Hippocampal formation (tissue), 2 donors: ENCODE results near the gene MAGEB6.
"Not testable (repeated sequence)": the region's sequence is repeated elsewhere in the genome, so short reads cannot be mapped to it uniquely, and the experiment has no call there.

Experiments
- DNase-seq, 2 donors: peaks; one replicate each; lab custom pipeline; 2025; lab: John Stamatoyannopoulos, UW

MAGEB6 gene, protein sequence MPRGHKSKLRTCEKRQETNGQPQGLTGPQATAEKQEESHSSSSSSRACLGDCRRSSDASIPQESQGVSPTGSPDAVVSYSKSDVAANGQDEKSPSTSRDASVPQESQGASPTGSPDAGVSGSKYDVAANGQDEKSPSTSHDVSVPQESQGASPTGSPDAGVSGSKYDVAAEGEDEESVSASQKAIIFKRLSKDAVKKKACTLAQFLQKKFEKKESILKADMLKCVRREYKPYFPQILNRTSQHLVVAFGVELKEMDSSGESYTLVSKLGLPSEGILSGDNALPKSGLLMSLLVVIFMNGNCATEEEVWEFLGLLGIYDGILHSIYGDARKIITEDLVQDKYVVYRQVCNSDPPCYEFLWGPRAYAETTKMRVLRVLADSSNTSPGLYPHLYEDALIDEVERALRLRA

GRCh38 chrX:26192204-26192603 lies at the start of gene MAGEB6:
Gene MAGEB6 (plus strand): TSS chrX:26192440. CDS start chrX:26193847, 1,407 bp downstream.
- DNase-seq, result no peak

GRCh38 chrX:26146024-26146423 lies 46.2 kb upstream of the MAGEB6 start:
- no peak for DNase-seq

DNA sequence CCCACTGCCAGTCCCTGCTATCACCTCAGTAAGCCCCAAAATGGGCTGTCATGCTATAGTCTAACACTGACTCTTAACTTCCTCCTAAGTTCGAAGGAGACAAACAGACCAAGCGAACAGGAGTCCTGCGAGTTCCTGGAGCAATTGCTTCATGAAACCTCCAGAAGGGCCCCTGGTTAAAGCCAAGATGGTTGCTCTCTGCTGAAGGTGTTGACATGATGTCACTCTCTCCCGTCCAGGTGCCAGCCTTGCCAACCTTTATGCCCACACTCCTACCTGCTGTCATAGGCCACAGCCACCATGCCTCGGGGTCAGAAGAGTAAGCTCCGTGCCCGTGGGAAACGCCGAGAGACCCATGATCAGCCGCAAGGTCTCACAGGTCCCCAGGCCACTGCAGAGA lies 31.9 kb upstream of the MAGEB6 start, which contains the start of gene MAGEB6B:
TSS of gene MAGEB6B (plus strand) at position 301 of the 400 bp plus-strand sequence. CDS start at position 301, 0 bp downstream.
- no peak for DNase-seq

DNA sequence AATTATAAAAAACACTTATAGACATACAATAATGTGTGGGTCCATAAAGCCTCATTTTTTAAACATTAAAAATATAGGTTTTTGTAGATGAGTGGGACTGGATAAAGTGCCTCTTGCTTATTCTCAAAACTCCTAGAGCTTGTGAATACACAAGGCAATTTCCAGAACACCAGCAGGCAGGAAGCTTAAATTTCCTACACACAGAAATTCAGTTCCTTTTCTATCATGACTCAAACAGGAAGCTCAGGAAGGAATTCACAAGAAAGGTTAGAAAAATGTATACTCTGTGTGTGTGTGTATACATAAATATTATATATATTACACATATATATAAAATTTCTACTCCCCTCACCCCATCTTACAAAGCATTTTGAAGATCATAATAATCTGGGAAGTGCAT lies 11.3 kb downstream of the MAGEB6 start:
- DNase-seq, result no peak

GRCh38 chrX:26204717-26205116 lies 12.5 kb downstream of the MAGEB6 start:
- not testable (repeated sequence) for DNase-seq

- no peak for DNase-seq
Observed at GRCh38 chrX:26208012-26208411, 15.8 kb downstream of the MAGEB6 start.

DNA sequence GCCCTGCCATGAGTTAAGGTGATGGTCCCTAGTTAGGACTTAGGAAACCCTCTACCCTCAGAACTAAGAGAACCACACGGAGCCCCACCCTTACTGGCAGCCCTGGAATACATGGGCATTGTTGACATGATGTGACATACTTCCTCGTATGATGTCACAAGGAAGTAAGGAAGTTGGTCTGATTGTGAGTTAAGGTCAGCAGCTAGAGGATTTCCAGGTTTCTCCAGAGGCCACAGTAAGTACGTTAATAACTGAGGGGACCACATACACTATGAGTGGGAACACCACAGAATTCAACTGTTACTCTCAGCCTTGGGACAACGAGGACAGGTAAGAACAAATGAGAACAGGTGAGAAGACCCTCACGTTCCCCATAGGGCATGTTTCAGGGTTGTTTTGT lies 23.6 kb downstream of the MAGEB6 start, which contains the start of gene MAGEB5:
TSS of gene MAGEB5 (plus strand) at position 301 of the 400 bp plus-strand sequence. CDS start 1,133 bp downstream, outside the sequence.
- no peak for DNase-seq

DNA sequence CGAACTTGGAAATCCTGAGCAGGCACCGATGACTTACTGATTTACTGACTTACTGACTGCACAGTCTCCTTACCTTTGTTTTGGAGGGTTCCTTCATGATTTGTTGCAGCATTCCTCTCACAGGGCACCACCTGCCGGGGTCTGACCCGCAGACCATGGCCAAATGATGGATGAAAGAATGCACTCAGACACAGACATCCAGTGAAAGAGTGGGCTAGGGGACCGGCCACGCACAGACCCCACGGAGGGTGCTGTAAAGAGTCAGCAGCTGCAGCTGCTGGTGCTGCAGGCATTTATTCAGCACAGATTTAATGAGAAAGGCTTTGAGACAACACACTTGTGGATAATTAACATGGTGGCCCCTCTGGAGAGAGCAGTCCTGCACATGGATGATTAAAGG lies 27.1 kb downstream of the MAGEB6 start:
- no peak for DNase-seq

DNA sequence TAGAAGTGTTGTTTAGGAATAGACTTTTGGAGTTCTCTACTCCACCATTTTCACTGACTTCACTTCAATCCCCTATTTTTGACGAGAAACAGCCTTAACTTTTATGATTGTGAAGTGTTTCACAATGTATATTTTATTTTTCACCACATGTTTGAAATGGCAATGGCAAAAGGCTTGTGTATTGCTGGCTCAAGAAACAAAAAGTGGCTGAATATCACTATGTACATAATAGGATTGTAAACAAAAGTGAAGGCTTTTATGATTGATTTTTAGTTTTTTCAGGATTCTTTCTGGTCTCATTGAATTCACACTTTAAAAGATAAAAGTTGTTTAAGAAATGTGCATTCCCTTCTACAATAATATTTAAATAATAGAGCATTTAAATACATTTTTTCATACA lies 41.9 kb downstream of the MAGEB6 start:
- DNase-seq, result no peak
